Panc1 (cell line): ENCODE data around the gene PIAS1.

ENCODE experiments used
- CTCF ChIP-seq: fragments of 450-650 bp; IDR thresholded peaks from 2 replicates; pipeline ENCODE4 v1.5.1; 2017; ENCODE audit warnings: mild to moderate bottlenecking
- POLR2AphosphoS5 ChIP-seq: IDR thresholded peaks from 2 replicates; pipeline ENCODE4 v1.6.1; 2012; ENCODE audit warnings: mild to moderate bottlenecking, low read depth, low read length, moderate library complexity
- REST ChIP-seq, 2 experiments: IDR thresholded peaks; 2 replicates each; pipeline ENCODE4 v1.6.1; 2011 to 2012; ENCODE audit warnings: low read depth in 2 of 2, control low read depth in 1 of 2, low read length in 1 of 2, mild to moderate bottlenecking in 1 of 2, moderate library complexity in 1 of 2; ENCODE audit not compliant: insufficient read depth in 1 of 2

DNA sequence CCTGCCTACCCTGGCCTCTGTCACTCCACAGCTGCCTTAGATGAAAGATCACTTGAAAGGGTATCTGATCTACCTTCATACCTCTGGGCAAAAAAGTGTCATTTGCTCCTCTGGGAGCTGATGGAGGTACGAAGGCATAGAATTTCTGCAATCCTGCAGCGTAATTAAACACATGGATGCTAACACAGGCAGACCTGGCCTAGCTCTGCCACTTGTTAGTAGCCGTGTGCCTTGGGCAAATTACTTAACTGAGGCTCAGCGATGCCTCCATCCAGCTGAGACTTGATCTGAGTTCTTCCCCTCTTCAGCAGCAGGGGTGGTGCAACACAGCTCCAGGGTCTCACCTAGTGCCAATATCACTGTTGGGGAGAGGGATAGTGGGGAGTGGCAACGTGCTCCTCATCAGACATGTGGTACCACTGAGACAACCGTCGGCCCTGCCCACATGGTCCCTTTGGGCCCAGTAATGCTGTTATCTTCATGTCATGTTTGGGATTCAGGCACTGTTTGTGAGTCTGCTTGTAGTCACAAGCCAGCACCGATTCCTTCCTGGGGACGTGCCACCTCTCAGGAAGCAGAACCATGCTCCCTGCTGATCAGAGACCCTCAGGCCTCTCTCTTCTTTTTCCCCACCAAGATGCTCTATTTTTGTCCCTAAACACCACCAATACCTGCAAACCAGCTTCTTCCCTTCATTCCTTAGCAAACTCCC, 34.1 kb upstream of the PIAS1 start:
- TF ChIP-seq CTCF: no peak
- no peak for TF ChIP-seq POLR2AphosphoS5
- no peak for TF ChIP-seq REST (IDR thresholded peaks at IDR 0.05; ENCODE audit: insufficient read depth in 1 of 2, low read depth in 2 of 2, low read length in 1 of 2)
